CD14-positive monocyte (primary cell): Measurements from ENCODE around the gene TBPL2. TPM values are rescaled to one million over a fixed set of nuclear protein-coding genes. Genes with fewer than 3 reads are reported as not detected.

Experiments
- DNase-seq, 3 donors: peaks; one replicate each; pipeline ENCODE4 v3.0.0-alpha.2; 2011 to 2022
- H2AFZ ChIP-seq: 2 replicates; pipeline ENCODE4 v1.6.0; 2012; ENCODE audit warnings: mild to moderate bottlenecking, low read depth, low read length, inconsistent platforms; ENCODE audit not compliant: insufficient read depth, poor library complexity, severe bottlenecking
- H3K27ac ChIP-seq, 2 donors: 1 replicate in 1 of 2; 2 replicates in 1 of 2; pipeline ENCODE4 v1.5.1; 2012 to 2013; ENCODE audit warnings: low read length in 2 of 2, control low read depth in 1 of 2, inconsistent platforms in 1 of 2, low read depth in 1 of 2, mild to moderate bottlenecking in 1 of 2
- H3K27me3 ChIP-seq, 2 donors: one replicate each; pipeline versions ENCODE4 v1.6.0 to v1.6.1; 2011 to 2013; ENCODE audit warnings: low read length in 2 of 2; ENCODE audit not compliant: control insufficient read depth in 2 of 2, insufficient read depth in 2 of 2
- H3K36me3 ChIP-seq, 2 donors: replicated peaks in 1 of 2; 1 replicate in 1 of 2; 2 replicates in 1 of 2; pipeline versions ENCODE4 v1.5.1 to v1.6.1; 2012 to 2013; ENCODE audit warnings: low read length in 2 of 2, control low read depth in 1 of 2, inconsistent platforms in 1 of 2, mild to moderate bottlenecking in 1 of 2; ENCODE audit not compliant: insufficient read depth in 2 of 2, control insufficient read depth in 1 of 2
- H3K4me1 ChIP-seq, 2 donors: 1 replicate in 1 of 2; 2 replicates in 1 of 2; pipeline versions ENCODE4 v1.5.1 to v1.6.1; 2012 to 2013; ENCODE audit warnings: low read length in 2 of 2, control low read depth in 1 of 2, inconsistent platforms in 1 of 2, mild to moderate bottlenecking in 1 of 2, moderate library complexity in 1 of 2; ENCODE audit not compliant: insufficient read depth in 2 of 2, control insufficient read depth in 1 of 2
- H3K4me2 ChIP-seq: replicated peaks from 2 replicates; pipeline ENCODE3; 2012; ENCODE audit warnings: low read length, moderate library complexity, mild to moderate bottlenecking; ENCODE audit not compliant: poor library complexity, severe bottlenecking; ENCODE audit errors: extremely low read depth
- H3K4me3 ChIP-seq, 3 experiments: fragments of 200-600 bp in 1 of 3; sonication (generic) in 1 of 3; replicated peaks in 1 of 3; 1 replicate in 2 of 3; 2 replicates in 1 of 3; pipeline ENCODE4 v1.5.1; 2011 to 2013; ENCODE audit warnings: low read length in 3 of 3, mild to moderate bottlenecking in 3 of 3, control low read depth in 2 of 3, low read depth in 2 of 3, inconsistent platforms in 1 of 3, moderate library complexity in 1 of 3
- H3K79me2 ChIP-seq: 2 replicates; pipeline ENCODE4 v1.6.0; 2012; ENCODE audit warnings: mild to moderate bottlenecking, control low read depth, inconsistent platforms, low read length, moderate library complexity; ENCODE audit not compliant: insufficient read depth
- H3K9ac ChIP-seq: 2 replicates; pipeline ENCODE4 v1.6.0; 2017; ENCODE audit warnings: low read length, mild to moderate bottlenecking; ENCODE audit not compliant: insufficient read depth, poor library complexity, severe bottlenecking
- H3K9me3 ChIP-seq, 2 donors: replicated peaks in 1 of 2; 1 replicate in 1 of 2; 2 replicates in 1 of 2; pipeline versions ENCODE4 v1.5.1 to v1.6.1; 2012 to 2013; ENCODE audit warnings: low read length in 2 of 2, control low read depth in 1 of 2; ENCODE audit not compliant: control insufficient read depth in 1 of 2, insufficient read depth in 1 of 2
- H4K20me1 ChIP-seq: 2 replicates; pipeline ENCODE4 v1.6.0; 2012; ENCODE audit warnings: mild to moderate bottlenecking, low read length, control low read depth, moderate library complexity; ENCODE audit not compliant: insufficient read depth
- H3K27ac Mint-ChIP-seq, 7 donors: one replicate each; pipeline ENCODE4 v1.8.0; 2020; ENCODE audit warnings: mild to moderate bottlenecking in 7 of 7, mixed read lengths in 7 of 7, moderate library complexity in 6 of 7, inconsistent platforms in 2 of 7
- H3K27me3 Mint-ChIP-seq, 3 donors: one replicate each; pipeline ENCODE4 v1.8.0; 2021 to 2022; ENCODE audit warnings: low read depth in 3 of 3, mild to moderate bottlenecking in 3 of 3, mixed read lengths in 3 of 3, moderate library complexity in 3 of 3, inconsistent platforms in 1 of 3
- H3K36me3 Mint-ChIP-seq, 2 donors: one replicate each; pipeline ENCODE4 v1.8.0; 2020; ENCODE audit warnings: mixed read lengths in 2 of 2, inconsistent platforms in 1 of 2, mild to moderate bottlenecking in 1 of 2
- H3K4me1 Mint-ChIP-seq: one replicate; pipeline ENCODE4 v1.8.0; 2020; ENCODE audit warnings: mild to moderate bottlenecking, mixed read lengths
- H3K4me3 Mint-ChIP-seq, 2 donors: one replicate each; pipeline ENCODE4 v1.8.0; 2020; ENCODE audit warnings: mild to moderate bottlenecking in 2 of 2, mixed read lengths in 2 of 2, moderate library complexity in 1 of 2
- H3K9me3 Mint-ChIP-seq, 7 donors: one replicate each; pipeline ENCODE4 v1.8.0; 2020 to 2022; ENCODE audit warnings: mixed read lengths in 7 of 7, mild to moderate bottlenecking in 6 of 7, moderate library complexity in 6 of 7, inconsistent platforms in 2 of 7
- CTCF ChIP-seq: fragments of 200-600 bp; IDR thresholded peaks from one replicate; pipeline ENCODE4 v1.8.0; 2022; ENCODE audit warnings: antibody characterized with exemption, mild to moderate bottlenecking
- WGBS: methylation state at CpG from one replicate; pipeline ENCODE4 v1.1.5; 2013; ENCODE audit warnings: missing lambda C conversion rate; ENCODE audit not compliant: insufficient coverage; 5-methylcytosine and 5-hydroxymethylcytosine counted together
- intact Hi-C, 2 donors: fragments of 100-400 bp; cut with micrococcal nuclease; formaldehyde crosslinking; loops; one replicate each; pipeline versions ENCODE4 v1.15.0 to v1.15.1; 2023
- polyA plus RNA-seq, 3 donors: library from polyadenylated mRNA; depleted of rRNA in 1 of 3; unstranded in 2 of 3; stranded (reverse) in 1 of 3; fragments of 300-500 nt in 2 of 3; fragments of >200 nt in 1 of 3; fragmentation: Illumina TruSeq in 2 of 3; gene quantifications; 1 replicate in 2 of 3; 2 replicates in 1 of 3; pipeline ENCODE4 v1.2.3, GENCODE V29; 2012 to 2021

Gene TBPL2
- polyA plus RNA-seq, 3 donors, result not detected

- no peak overlapping the region for H2AFZ ChIP-seq
- H3K27me3 ChIP-seq, result no peaks in the 10 kb centered on the region
- Mint-ChIP-seq H3K4me1 (peaks cover 32% of the 10 kb centered on the region), H3K27me3 (peaks cover 0 to 2% (median 0%) of the 10 kb centered on the region in 3 donors), H3K4me3 (no peak overlapping the region), H3K36me3 (no peaks in the 10 kb centered on the region), H3K9me3 (no peaks in the 10 kb centered on the region), H3K27ac (no peak overlapping the region)
- no peaks in the 10 kb centered on the region for H4K20me1 ChIP-seq
- no peak overlapping the region for H3K4me3 ChIP-seq
- no peaks in the 10 kb centered on the region for H3K9me3 ChIP-seq
- no peaks in the 10 kb centered on the region for H3K79me2 ChIP-seq
- no peak overlapping the region for H3K27ac ChIP-seq
- no peak overlapping the region for H3K9ac ChIP-seq
- intact Hi-C loops, result no loop called here
- TF ChIP-seq CTCF, result no peak
- DNase-seq, result no peak
- no peak overlapping the region for H3K4me2 ChIP-seq
- WGBS, result no CpG with 5 or more reads among the region's 3 CpGs
- H3K4me1 ChIP-seq, result peaks cover 21 to 23% of the 10 kb centered on the region in 2 donors
- no peaks in the 10 kb centered on the region for H3K36me3 ChIP-seq
Observed at GRCh38 chr14:55450539-55450938, 10.1 kb upstream of the TBPL2 start.

GRCh38 chr14:55450124-55450523 lies 9.7 kb upstream of the TBPL2 start:
- H3K9me3 ChIP-seq, result no peaks in the 10 kb centered on the region
- intact Hi-C loops, result no loop called here
- H3K4me1 ChIP-seq, result peaks cover 21 to 23% of the 10 kb centered on the region in 2 donors
- H3K27ac ChIP-seq, result no peak overlapping the region
- H3K27ac Mint-ChIP-seq, result no peak overlapping the region
- H3K36me3 Mint-ChIP-seq, result no peaks in the 10 kb centered on the region
- no peak overlapping the region for H3K4me3 Mint-ChIP-seq
- H3K9me3 Mint-ChIP-seq, result no peaks in the 10 kb centered on the region
- H3K27me3 Mint-ChIP-seq, result peaks cover 0 to 2% (median 0%) of the 10 kb centered on the region in 3 donors
- no peaks in the 10 kb centered on the region for H4K20me1 ChIP-seq
- H3K27me3 ChIP-seq, result no peaks in the 10 kb centered on the region
- no peaks in the 10 kb centered on the region for H3K36me3 ChIP-seq
- H3K4me2 ChIP-seq, result no peak overlapping the region
- H2AFZ ChIP-seq, result no peak overlapping the region
- no peaks in the 10 kb centered on the region for H3K79me2 ChIP-seq
- 10% methylated on average over 2 of the region's 2 CpGs for WGBS
- TF ChIP-seq CTCF, result no peak
- H3K9ac ChIP-seq, result no peak overlapping the region
- no peak overlapping the region for H3K4me3 ChIP-seq
- no peak for DNase-seq
- H3K4me1 Mint-ChIP-seq, result peaks cover 32% of the 10 kb centered on the region
